Measurements from ENCODE around the gene GC. TPM values are rescaled to one million over a fixed set of nuclear protein-coding genes. Genes with fewer than 3 reads are reported as not detected.
"Not testable (repeated sequence)": the region's sequence is repeated elsewhere in the genome, so short reads cannot be mapped to it uniquely, and the experiment has no call there.

Gene GC
- polyA plus RNA-seq (2013, experiment 1 of 2; ENCODE audit: insufficient read length): not detected
- polyA plus RNA-seq (2013, experiment 2 of 2; ENCODE audit: insufficient read length): not detected

GRCh38 chr4:71783972-71784371 lies at the start of gene GC:
Gene GC (minus strand): TSS chr4:71784079. CDS start chr4:71784018, 61 bp downstream.
- no peak for DNase-seq

GRCh38 chr4:71833232-71833900 lies 49.5 kb upstream of the GC start:
- DNase-seq: no peak

- DNase-seq: no peak
Observed at GRCh38 chr4:71832049-71832448, 48.2 kb upstream of the GC start.

- DNase-seq: no peak
Observed at GRCh38 chr4:71830497-71831190, 46.8 kb upstream of the GC start.

- DNase-seq: no peak
Observed at GRCh38 chr4:71828470-71828869, 44.6 kb upstream of the GC start.

GRCh38 chr4:71827826-71828225 lies 43.9 kb upstream of the GC start:
- no peak for DNase-seq

GRCh38 chr4:71816676-71817303 lies 32.9 kb upstream of the GC start:
- DNase-seq: no peak

GRCh38 chr4:71814433-71814832 lies 30.6 kb upstream of the GC start:
- DNase-seq: no peak

- not testable (repeated sequence) for DNase-seq
Observed at GRCh38 chr4:71809805-71810204, 25.9 kb upstream of the GC start.

GRCh38 chr4:71807469-71807868 lies 23.6 kb upstream of the GC start:
- DNase-seq: no peak

GRCh38 chr4:71805230-71805629 lies 21.4 kb upstream of the GC start:
- DNase-seq: not testable (repeated sequence)

- DNase-seq: not testable (repeated sequence)
Observed at GRCh38 chr4:71804017-71804697, 20.3 kb upstream of the GC start.

- DNase-seq: no peak
Observed at GRCh38 chr4:71785959-71786358, 2.1 kb upstream of the GC start.

- no peak for DNase-seq
Observed at GRCh38 chr4:71784569-71785197, 804 bp upstream of the GC start.

- no peak for DNase-seq
Observed at GRCh38 chr4:71777891-71778290, 6.0 kb downstream of the GC start.

GRCh38 chr4:71775449-71775848 lies 8.4 kb downstream of the GC start:
- DNase-seq: no peak

- DNase-seq: no peak
Observed at GRCh38 chr4:71774136-71774535, 9.7 kb downstream of the GC start.

- no peak for DNase-seq
Observed at GRCh38 chr4:71773004-71773403, 10.9 kb downstream of the GC start.

GRCh38 chr4:71772592-71772991 lies 11.3 kb downstream of the GC start:
- DNase-seq: no peak

GRCh38 chr4:71771613-71772012 lies 12.3 kb downstream of the GC start:
- no peak for DNase-seq

GRCh38 chr4:71769434-71769833 lies 14.4 kb downstream of the GC start:
- DNase-seq: no peak

GRCh38 chr4:71768123-71768522 lies 15.8 kb downstream of the GC start:
- no peak for DNase-seq

Measured in fibroblast of skin of abdomen (primary cell).